ENCODE results near the gene WWP2. TPM values are rescaled to one million over a fixed set of nuclear protein-coding genes. Genes with fewer than 3 reads are reported as not detected.

Gene WWP2
- total and polyA plus RNA-seq, 4 donors: 26.1 to 86.6 (median 43.4) TPM

- H3K36me3 ChIP-seq (ENCODE audit: control insufficient read depth in 4 of 4, insufficient read depth in 4 of 4, low read length in 4 of 4): peaks cover 3 to 59% (median 13%) of the 10 kb centered on the region in 4 donors
- ATAC-seq (ENCODE audit: insufficient read depth, low FRiP score): no peak
- H3K4me3 ChIP-seq: no peak overlapping the region
- H3K9me3 ChIP-seq (ENCODE audit: control insufficient read depth in 4 of 4, insufficient read depth in 3 of 4, low read length in 3 of 4): no peaks in the 10 kb centered on the region
- peaks cover 0 to 8% (median 0%) of the 10 kb centered on the region in 5 donors for H3K4me1 ChIP-seq (ENCODE audit: control insufficient read depth in 5 of 5, insufficient read depth in 5 of 5, low read length in 5 of 5)
- no peaks in the 10 kb centered on the region for H3K27me3 ChIP-seq (ENCODE audit: control insufficient read depth in 3 of 3, insufficient read depth in 3 of 3, low read length in 2 of 3)
- peak in 1 of 3 donors; percentile 6 for DNase-seq
- no peak for TF ChIP-seq CTCF (IDR thresholded peaks at IDR 0.05; ENCODE audit: control extremely low read depth, extremely low read depth)
- 96 to 98% methylated on average over 13 of the region's 13 CpGs for whole genome bisulfite sequencing, 2 donors
- H3K27ac ChIP-seq (ENCODE audit: low read depth in 1 of 2, low read length in 1 of 2): no peak overlapping the region
- H3K9ac ChIP-seq (ENCODE audit: insufficient read depth in 1 of 2, low read length in 2 of 2): no peak overlapping the region
Observed at GRCh38 chr16:69931631-69932030, 169.5 kb downstream of the WWP2 start.

- Histone ChIP-seq H3K9me3 (ENCODE audit: control insufficient read depth in 4 of 4, insufficient read depth in 3 of 4, low read length in 3 of 4) (no peaks in the 10 kb centered on the region), H3K4me3 (no peak overlapping the region), H3K4me1 (ENCODE audit: control insufficient read depth in 5 of 5, insufficient read depth in 5 of 5, low read length in 5 of 5) (peaks cover 0 to 2% (median 0%) of the 10 kb centered on the region in 5 donors), H3K9ac (ENCODE audit: insufficient read depth in 1 of 2, low read length in 2 of 2) (no peak overlapping the region), H3K27ac (ENCODE audit: low read depth in 1 of 2, low read length in 1 of 2) (no peak overlapping the region), H3K27me3 (ENCODE audit: control insufficient read depth in 3 of 3, insufficient read depth in 3 of 3, low read length in 2 of 3) (no peaks in the 10 kb centered on the region), H3K36me3 (ENCODE audit: control insufficient read depth in 4 of 4, insufficient read depth in 4 of 4, low read length in 4 of 4) (peaks cover 3 to 62% (median 17%) of the 10 kb centered on the region in 4 donors)
- DNase-seq: no peak
- ATAC-seq (ENCODE audit: insufficient read depth, low FRiP score): no peak
- no peak for TF ChIP-seq CTCF (IDR thresholded peaks at IDR 0.05; ENCODE audit: control extremely low read depth, extremely low read depth)
- 82 to 92% methylated on average over 9 of the region's 9 CpGs for WGBS, 2 donors
Observed at GRCh38 chr16:69932228-69932627, 170.1 kb downstream of the WWP2 start.

GRCh38 chr16:69932691-69933392 is 170.7 kb downstream of the WWP2 start:
- no peak overlapping the region for H3K4me3 ChIP-seq
- no peaks in the 10 kb centered on the region for H3K9me3 ChIP-seq (ENCODE audit: control insufficient read depth in 4 of 4, insufficient read depth in 3 of 4, low read length in 3 of 4)
- H3K9ac ChIP-seq (ENCODE audit: insufficient read depth in 1 of 2, low read length in 2 of 2): no peak overlapping the region
- H3K27ac ChIP-seq (ENCODE audit: low read depth in 1 of 2, low read length in 1 of 2): no peak overlapping the region
- no peaks in the 10 kb centered on the region for H3K4me1 ChIP-seq (ENCODE audit: control insufficient read depth in 5 of 5, insufficient read depth in 5 of 5, low read length in 5 of 5)
- ATAC-seq (ENCODE audit: insufficient read depth, low FRiP score) (no peak), DNase-seq (no peak)
- H3K27me3 ChIP-seq (ENCODE audit: control insufficient read depth in 3 of 3, insufficient read depth in 3 of 3, low read length in 2 of 3): no peaks in the 10 kb centered on the region
- peaks cover 7 to 68% (median 20%) of the 10 kb centered on the region in 4 donors for H3K36me3 ChIP-seq (ENCODE audit: control insufficient read depth in 4 of 4, insufficient read depth in 4 of 4, low read length in 4 of 4)
- TF ChIP-seq CTCF (IDR thresholded peaks at IDR 0.05; ENCODE audit: control extremely low read depth, extremely low read depth): no peak
- WGBS, 2 donors: 68 to 86% methylated on average over 27 of the region's 27 CpGs
